GM12874 (cell line): ENCODE results near the gene PLCG2.

Experiments used
- TF ChIP-seq, protein P1 (sequence below): IDR thresholded peaks from 2 replicates; pipeline ENCODE4 v1.5.1; 2011; ENCODE audit warnings: low read depth, mild to moderate bottlenecking, control low read depth, low read length, moderate library complexity; ENCODE audit not compliant: insufficient read depth

PLCG2 gene

DNA sequence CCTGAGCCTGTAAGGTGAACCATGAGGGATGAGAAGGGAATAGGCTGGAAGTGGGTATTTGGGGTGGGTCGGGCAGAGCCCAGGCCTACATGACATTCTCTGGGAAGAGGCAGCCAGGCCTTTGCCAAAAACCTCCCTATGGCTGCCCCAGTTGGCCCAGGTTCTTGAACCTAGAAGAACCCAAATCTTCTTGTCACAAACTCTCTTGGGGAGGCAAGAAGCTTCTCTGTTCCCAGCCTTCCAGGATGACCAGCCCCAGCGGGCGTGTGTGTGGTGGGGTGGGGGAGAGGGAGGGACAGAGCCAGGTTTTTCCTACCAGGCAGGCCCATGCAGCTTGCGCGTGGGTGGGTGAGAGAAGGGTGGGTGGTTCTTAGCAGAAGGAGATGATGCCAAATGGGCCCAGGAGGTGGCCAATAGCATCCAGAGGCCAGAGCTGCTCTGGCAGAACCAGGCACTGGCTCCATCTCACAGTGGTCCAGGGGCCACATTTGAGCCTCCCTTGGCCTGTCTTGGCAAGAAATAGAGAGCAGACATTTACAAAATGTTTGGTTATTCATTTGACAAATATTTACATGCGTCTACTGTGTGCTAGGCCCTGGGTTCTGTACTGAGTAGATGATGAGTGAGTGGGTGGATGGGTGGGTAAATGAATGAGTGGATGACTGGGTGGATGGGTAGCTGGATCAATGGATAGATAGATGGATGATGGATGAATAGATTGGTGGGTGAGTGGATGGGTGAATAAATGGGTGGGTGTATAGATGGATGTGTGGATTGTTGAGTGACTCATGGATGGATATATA lies 44.3 kb upstream of the PLCG2 start:
- TF ChIP-seq, protein P1, sequence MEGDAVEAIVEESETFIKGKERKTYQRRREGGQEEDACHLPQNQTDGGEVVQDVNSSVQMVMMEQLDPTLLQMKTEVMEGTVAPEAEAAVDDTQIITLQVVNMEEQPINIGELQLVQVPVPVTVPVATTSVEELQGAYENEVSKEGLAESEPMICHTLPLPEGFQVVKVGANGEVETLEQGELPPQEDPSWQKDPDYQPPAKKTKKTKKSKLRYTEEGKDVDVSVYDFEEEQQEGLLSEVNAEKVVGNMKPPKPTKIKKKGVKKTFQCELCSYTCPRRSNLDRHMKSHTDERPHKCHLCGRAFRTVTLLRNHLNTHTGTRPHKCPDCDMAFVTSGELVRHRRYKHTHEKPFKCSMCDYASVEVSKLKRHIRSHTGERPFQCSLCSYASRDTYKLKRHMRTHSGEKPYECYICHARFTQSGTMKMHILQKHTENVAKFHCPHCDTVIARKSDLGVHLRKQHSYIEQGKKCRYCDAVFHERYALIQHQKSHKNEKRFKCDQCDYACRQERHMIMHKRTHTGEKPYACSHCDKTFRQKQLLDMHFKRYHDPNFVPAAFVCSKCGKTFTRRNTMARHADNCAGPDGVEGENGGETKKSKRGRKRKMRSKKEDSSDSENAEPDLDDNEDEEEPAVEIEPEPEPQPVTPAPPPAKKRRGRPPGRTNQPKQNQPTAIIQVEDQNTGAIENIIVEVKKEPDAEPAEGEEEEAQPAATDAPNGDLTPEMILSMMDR, result no peak

DNA sequence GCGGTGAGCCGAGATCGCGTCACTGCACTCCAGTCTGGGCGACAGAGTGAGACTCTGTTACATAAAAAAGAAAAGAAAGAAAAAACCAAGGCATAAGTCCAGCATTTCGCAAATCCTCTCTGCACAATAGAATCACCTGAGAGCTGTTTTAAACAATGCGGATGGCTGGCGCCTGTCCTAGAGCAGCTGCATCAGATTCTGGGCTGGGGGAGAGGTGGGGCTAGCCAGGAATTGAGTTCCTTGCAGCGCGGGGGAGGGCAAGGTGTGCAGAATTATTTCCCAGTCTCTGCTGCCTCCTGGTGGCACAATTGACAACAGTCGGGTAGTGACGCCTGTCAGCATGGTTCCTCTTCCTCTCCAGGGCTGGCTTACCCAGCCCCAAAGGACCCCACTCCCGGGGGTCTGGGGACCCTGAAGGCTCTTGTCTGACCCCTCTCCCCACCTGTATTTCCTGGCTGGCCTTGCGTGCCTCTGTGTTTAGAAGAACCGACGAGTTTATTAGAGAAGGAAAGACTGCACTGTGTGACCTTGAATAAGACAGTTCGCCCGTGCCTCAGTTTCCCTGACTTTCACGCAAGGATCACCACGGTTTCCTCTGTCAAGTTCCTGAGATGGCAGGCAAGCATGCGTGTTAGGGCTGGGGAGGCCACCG lies 41.1 kb upstream of the PLCG2 start:
- TF ChIP-seq, protein P1, result peak; percentile 86

DNA sequence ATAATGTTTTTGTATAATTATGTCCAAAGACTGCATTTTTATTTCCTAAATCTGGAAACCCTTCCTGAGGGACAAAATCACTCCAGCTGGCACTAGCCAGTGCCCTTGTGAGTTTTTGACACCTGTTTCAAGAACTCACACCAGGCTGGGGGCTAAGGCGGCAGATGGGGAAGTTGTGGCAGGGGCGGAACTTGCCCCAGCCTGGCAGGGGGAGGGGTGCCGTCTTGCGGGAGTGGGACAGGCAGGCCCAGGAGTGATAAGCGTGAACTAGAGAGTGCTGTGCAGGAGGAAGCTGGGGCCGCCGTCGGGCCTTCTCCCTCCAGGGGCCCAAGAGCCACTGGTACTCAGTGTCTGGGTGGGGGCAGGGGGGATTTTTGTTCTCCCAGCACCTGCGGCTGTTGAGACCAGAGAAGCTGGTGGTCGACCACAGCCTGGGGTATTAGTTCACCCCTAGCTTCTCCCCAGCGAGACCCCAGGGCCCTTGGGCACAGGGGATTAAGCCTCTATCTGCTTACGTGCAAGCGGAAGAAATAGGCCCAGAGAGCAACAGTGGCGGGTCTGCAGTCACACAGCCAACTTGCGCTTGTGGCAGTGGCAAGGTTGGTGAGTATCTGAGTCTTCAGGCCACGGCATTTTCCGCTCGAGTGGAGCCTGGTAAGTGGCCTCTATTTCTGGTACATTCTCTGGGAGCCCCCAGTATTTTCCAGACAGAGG lies 40.2 kb upstream of the PLCG2 start:
- TF ChIP-seq, protein P1, result no peak

DNA sequence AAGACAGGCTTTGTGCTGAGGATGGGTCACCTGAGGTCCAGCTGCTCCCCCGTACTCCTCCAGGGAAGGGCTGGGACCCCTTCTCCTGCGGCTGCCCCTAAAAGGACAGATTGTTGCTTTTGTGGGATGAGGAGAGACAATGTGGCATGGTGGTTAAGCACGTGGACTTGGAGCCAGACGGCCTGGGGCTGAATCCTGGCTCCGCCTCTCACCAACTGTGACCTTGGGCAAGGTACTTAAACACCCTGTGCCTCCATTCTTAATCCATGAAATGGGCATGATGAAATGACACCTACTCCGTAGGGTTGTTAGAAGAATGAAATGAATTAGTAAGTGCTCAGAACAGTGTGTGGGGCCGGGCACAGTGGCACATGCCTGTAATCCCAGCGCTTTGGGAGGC lies 39.6 kb upstream of the PLCG2 start:
- TF ChIP-seq, protein P1, result no peak

DNA sequence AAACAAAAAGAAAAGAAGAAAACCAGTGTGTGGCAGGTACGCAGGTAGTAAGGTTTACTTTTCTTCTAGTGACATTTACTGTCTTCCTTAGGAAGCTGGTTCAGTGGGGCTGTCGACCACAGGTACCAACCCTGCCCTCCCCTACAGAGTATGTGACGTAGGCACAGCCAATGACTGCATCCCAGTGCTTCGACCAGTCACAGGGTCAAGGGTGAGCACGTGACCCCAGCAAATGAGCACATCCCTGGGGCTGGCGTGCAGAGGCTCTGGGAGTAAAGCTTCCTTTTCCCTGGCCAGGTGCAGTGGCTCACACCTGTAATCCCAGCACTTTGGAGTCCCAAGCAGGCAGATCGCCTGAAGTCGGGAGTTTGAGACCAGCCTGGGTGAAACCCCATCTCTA lies 38.9 kb upstream of the PLCG2 start:
- TF ChIP-seq, protein P1, result no peak

DNA sequence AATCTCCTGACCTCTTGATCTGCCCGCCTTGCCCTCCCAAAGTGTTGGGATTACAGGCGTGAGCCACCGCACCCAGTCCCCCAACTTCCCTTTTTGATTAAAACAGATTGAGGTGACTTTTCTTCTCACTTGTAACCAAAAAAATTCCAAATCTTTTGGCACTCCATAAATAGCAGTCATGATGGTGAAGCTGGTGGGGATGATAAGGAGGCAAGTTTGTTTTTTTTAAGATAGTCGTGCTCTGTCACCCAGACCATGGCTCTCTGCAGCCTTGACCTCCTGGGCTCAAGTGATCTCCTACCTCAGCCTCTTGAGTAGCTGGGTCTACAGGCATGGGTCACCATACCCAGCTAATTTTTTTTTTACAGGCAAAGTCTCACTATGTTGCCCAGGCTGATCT lies 34.7 kb upstream of the PLCG2 start:
- TF ChIP-seq, protein P1, result no peak

DNA sequence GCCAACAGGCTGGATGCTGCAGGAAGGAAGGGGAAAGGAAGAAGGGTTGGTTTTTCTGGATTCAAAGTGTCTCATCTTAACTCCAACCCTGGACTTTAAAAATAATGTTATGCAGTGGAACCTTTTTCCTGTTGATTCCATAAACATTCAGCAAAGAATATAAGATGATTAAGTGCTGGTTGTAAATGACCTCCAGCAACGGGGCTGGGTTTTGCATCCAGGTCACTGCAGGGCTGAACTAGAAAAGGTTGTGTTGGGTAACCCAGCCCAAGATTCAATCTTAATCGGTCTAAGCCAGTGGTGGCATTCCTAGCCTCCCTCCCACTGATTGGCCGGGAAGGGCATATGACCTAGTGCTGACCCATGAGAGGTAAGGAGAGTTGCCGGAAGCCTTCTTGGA lies 34.2 kb upstream of the PLCG2 start:
- TF ChIP-seq, protein P1, result no peak
